Progenitor cell of endocrine pancreas (in vitro differentiated cells): Measurements from ENCODE around the gene PLA2G2C. TPM values are rescaled to one million over a fixed set of nuclear protein-coding genes. Genes with fewer than 3 reads are reported as not detected.

Source experiments
- DNase-seq: peaks from one replicate; pipeline ENCODE4 v3.0.0; 2021; ENCODE audit warnings: low spot score; ENCODE audit not compliant: unreplicated experiment
- H3K27ac Mint-ChIP-seq: 2 replicates; pipeline ENCODE4 v1.8.0; 2021; ENCODE audit warnings: mild to moderate bottlenecking, moderate library complexity, mixed read lengths
- H3K27me3 Mint-ChIP-seq: 2 replicates; pipeline ENCODE4 v1.8.0; 2021; ENCODE audit warnings: mixed read lengths
- H3K36me3 Mint-ChIP-seq: 2 replicates; pipeline ENCODE4 v1.8.0; 2022; ENCODE audit warnings: mixed read lengths; ENCODE audit not compliant: insufficient read depth
- H3K4me1 Mint-ChIP-seq: 2 replicates; pipeline ENCODE4 v1.8.0; 2021; ENCODE audit warnings: low read depth, mixed read lengths
- H3K4me3 Mint-ChIP-seq: 2 replicates; pipeline ENCODE4 v1.8.0; 2021; ENCODE audit warnings: low read depth, mild to moderate bottlenecking, moderate library complexity, mixed read lengths
- H3K9me3 Mint-ChIP-seq: 2 replicates; pipeline ENCODE4 v1.8.0; 2021; ENCODE audit warnings: low read depth, mixed read lengths
- total RNA-seq: library from RNA; stranded (reverse); gene quantifications from 2 replicates; pipeline ENCODE4 v1.2.1, GENCODE V29; 2021
- TF ChIP-seq, protein P1 (sequence below): fragments of 200-600 bp; sonication (generic); IDR thresholded peaks from one replicate; pipeline ENCODE4 v1.5.0; 2021; ENCODE audit warnings: antibody characterized with exemption, mild to moderate bottlenecking; ENCODE audit not compliant: unreplicated experiment

The PLA2G2C gene
- total RNA-seq, 1 donor from 2014 or later: not detected

DNA sequence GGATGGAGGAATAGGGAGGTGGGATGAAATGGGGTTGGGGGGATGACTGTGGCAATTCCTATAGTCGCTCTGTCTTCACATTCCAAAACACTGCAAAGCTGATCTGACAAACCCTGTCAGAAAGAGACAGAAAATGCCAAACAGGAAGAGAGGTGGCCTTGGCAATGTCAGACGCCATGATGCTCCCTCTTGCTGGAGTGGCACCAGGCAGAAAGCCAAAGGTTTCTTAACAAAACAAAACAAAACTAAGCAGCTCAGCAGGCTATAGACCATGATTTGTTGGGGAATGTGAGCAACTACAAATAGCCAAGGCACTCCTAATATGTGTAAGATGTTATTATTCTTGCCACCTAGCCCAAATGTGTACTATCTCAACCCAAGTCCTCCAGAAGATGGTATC, 42.9 kb upstream of the PLA2G2C start:
- no peak for DNase-seq
- no peaks in the 10 kb centered on the region for H3K36me3 Mint-ChIP-seq
- no peaks in the 10 kb centered on the region for H3K9me3 Mint-ChIP-seq
- H3K4me3 Mint-ChIP-seq: no peak overlapping the region
- H3K4me1 Mint-ChIP-seq: peaks cover 1% of the 10 kb centered on the region
- no peak overlapping the region for H3K27ac Mint-ChIP-seq
- TF ChIP-seq, protein P1, sequence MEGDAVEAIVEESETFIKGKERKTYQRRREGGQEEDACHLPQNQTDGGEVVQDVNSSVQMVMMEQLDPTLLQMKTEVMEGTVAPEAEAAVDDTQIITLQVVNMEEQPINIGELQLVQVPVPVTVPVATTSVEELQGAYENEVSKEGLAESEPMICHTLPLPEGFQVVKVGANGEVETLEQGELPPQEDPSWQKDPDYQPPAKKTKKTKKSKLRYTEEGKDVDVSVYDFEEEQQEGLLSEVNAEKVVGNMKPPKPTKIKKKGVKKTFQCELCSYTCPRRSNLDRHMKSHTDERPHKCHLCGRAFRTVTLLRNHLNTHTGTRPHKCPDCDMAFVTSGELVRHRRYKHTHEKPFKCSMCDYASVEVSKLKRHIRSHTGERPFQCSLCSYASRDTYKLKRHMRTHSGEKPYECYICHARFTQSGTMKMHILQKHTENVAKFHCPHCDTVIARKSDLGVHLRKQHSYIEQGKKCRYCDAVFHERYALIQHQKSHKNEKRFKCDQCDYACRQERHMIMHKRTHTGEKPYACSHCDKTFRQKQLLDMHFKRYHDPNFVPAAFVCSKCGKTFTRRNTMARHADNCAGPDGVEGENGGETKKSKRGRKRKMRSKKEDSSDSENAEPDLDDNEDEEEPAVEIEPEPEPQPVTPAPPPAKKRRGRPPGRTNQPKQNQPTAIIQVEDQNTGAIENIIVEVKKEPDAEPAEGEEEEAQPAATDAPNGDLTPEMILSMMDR: no peak
- peaks cover 38% of the 10 kb centered on the region for H3K27me3 Mint-ChIP-seq

DNA sequence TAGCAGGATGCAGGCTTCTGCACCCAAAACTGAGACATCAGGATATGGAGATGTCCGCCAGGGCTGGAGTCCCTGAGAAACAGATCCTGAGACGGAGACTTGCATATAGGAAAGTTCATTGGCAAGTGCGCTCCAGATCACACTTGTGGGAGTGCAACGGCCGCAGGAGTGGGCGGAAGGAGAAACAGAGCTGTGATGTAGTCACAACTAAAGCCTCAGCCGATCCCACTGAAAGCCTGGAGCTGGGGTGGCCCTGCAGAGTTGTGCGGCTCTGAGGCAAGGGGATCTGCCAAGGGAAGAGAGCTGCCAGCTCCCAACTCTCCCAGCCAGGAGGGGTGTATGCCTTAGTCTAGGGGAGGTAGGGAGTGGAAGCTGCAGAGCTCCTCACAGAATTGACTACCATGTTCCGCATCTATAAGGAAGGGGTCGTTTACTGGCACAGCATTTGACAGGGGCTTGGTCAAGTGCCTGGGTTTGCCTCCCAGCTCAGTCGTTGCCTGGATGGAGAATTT, 42.1 kb upstream of the PLA2G2C start:
- H3K27me3 Mint-ChIP-seq: peaks cover 43% of the 10 kb centered on the region
- H3K27ac Mint-ChIP-seq: no peak overlapping the region
- H3K4me1 Mint-ChIP-seq: peaks cover 1% of the 10 kb centered on the region
- no peak overlapping the region for H3K4me3 Mint-ChIP-seq
- no peaks in the 10 kb centered on the region for H3K36me3 Mint-ChIP-seq
- no peaks in the 10 kb centered on the region for H3K9me3 Mint-ChIP-seq
- no peak for DNase-seq
- TF ChIP-seq, protein P1: no peak

DNA sequence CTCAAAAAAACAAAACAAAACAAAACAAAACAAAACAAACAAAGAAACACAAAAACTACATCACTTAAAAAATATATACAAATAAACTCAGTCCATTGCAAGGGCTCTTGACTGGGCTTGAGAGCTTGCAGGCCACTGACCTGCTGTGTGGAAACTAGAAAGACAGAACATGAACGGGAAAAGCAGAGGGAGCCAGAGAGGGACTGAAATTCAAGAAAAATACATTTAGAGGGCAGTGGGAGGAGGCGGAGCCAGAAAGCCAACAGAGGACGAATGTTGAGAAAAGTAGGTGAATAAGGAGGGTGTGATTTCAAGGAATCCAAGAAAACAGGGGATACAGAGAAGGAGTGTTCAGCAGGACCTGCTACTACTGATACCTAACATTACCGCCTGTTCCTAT, 41.4 kb upstream of the PLA2G2C start:
- Mint-ChIP-seq H3K27ac (no peak overlapping the region), H3K4me3 (no peak overlapping the region), H3K36me3 (no peaks in the 10 kb centered on the region), H3K4me1 (no peaks in the 10 kb centered on the region), H3K9me3 (no peaks in the 10 kb centered on the region), H3K27me3 (peaks cover 48% of the 10 kb centered on the region)
- TF ChIP-seq, protein P1: no peak
- no peak for DNase-seq

DNA sequence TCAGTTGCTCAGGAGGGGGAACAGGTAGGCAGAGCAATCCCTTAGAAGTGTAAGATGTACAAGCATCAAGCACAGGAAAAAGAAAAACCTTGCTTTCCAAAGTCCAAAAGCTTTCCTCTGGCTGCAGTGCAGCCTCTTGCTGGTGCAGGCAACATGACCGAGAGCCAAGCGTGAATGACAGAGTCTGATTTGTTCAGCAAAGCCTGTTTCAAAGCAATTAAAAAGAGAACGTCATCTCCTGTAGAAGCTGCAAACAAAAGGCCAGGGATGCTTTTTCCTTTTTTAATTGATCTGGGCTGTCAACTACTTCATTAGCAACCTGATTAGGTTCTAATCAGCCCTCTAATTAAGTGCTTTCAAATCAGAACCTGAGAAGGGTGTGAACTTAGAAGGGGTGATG, 38.2 kb upstream of the PLA2G2C start:
- H3K27ac Mint-ChIP-seq: no peak overlapping the region
- peaks cover 58% of the 10 kb centered on the region for H3K27me3 Mint-ChIP-seq
- TF ChIP-seq, protein P1: no peak
- no peak for DNase-seq
- no peak overlapping the region for H3K4me3 Mint-ChIP-seq
- no peaks in the 10 kb centered on the region for H3K4me1 Mint-ChIP-seq
- no peaks in the 10 kb centered on the region for H3K9me3 Mint-ChIP-seq
- no peaks in the 10 kb centered on the region for H3K36me3 Mint-ChIP-seq

DNA sequence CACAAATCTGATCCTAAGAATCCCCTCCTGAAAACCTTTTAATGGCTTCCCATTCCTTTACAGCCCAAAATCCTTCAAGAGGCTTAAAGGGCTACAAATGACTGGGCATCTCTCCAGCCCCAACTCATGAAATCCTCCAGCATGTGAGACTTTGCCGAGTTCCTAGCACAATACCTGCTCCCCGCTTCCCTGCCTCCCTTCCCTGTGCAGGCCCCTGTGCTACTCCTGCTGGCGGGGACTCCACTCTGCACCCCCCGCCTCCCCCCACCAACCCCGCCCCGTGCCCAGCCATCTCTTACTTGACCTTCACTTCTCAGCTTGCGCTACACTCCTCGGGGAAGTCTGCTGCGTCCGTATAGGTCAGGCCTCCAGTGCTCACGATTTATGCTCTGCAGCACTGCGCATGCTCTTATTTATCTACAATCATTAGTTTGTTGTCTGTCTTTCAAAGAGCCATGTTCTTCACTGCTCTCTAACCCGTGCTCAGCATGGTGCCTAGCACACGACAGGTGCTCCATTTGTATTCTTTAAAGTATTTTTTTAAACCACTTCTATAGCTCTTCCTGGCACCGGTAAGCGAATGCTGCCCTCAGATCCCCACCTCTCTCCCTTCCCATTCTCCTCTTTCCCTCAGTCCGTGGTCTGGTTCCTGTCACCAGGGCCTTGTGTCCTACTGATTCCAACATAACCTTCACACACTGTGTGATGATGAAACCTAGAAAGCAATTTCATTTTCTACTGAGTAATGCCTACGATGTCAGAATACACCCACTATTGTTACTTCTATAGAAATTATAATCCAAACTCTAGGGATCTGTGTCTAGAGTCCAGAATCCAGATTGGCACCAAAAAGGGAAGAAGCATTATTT, 37.5 kb upstream of the PLA2G2C start:
- Mint-ChIP-seq H3K4me3 (no peak overlapping the region), H3K27ac (no peak overlapping the region), H3K27me3 (peaks cover 56% of the 10 kb centered on the region)

More for the DNA sequence above, 37.5 kb upstream of the PLA2G2C start:
- H3K9me3 Mint-ChIP-seq: no peaks in the 10 kb centered on the region
- no peaks in the 10 kb centered on the region for H3K36me3 Mint-ChIP-seq
- DNase-seq: no peak
- TF ChIP-seq, protein P1: no peak
- H3K4me1 Mint-ChIP-seq: no peaks in the 10 kb centered on the region
